ENCODE data around the gene ATP11A.
"Not testable (repeated sequence)": the region's sequence is repeated elsewhere in the genome, so short reads cannot be mapped to it uniquely, and the experiment has no call there.

DNA sequence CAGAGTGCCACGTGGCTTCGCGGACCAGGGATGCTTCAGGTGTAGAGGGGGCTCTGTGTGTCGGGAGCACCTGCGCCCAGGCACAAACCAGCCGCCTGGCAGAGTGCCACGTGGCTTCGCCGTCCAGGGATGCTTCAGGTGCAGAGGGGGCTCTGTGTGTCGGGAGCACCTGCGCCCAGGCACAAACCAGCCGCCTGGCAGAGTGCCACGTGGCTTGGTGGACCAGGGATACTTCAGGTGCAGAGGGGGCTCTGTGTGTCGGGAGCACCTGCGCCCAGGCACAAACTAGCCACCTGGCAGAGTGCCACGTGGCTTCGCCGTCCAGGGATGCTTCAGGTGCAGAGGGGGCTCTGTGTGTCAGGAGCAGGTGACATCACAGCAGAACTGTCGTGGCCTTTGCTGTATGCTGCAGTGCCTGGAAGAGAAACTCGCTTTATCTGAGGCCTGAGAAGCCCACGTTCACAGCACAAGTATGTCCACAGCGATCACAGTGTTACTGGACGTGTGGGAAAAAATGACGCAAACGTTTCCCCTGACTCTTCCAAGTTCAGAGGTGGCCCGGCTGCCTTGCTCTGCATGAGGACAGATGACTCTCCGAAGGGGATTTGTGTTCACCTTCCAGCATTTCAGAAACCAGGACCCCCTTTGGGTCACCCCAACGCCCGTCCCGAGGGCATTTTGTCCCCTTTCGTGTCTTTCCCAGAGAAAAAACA, 151.6 kb downstream of the ATP11A start:
- TF ChIP-seq, protein P1, sequence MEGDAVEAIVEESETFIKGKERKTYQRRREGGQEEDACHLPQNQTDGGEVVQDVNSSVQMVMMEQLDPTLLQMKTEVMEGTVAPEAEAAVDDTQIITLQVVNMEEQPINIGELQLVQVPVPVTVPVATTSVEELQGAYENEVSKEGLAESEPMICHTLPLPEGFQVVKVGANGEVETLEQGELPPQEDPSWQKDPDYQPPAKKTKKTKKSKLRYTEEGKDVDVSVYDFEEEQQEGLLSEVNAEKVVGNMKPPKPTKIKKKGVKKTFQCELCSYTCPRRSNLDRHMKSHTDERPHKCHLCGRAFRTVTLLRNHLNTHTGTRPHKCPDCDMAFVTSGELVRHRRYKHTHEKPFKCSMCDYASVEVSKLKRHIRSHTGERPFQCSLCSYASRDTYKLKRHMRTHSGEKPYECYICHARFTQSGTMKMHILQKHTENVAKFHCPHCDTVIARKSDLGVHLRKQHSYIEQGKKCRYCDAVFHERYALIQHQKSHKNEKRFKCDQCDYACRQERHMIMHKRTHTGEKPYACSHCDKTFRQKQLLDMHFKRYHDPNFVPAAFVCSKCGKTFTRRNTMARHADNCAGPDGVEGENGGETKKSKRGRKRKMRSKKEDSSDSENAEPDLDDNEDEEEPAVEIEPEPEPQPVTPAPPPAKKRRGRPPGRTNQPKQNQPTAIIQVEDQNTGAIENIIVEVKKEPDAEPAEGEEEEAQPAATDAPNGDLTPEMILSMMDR (IDR thresholded peaks at IDR 0.05), result not testable (repeated sequence)
- TF ChIP-seq POLR2A (IDR thresholded peaks at IDR 0.05), result not testable (repeated sequence)
